HG03565 (cell line): ENCODE measurements around the gene NDUFB4.

Experiments
- ATAC-seq: cut with Tn5 transposase; IDR thresholded peaks from one replicate; pipeline ENCODE4 v1.9.1; 2021; ENCODE audit warnings: mild to moderate bottlenecking, moderate library complexity; ENCODE audit not compliant: unreplicated experiment

NDUFB4 gene

DNA sequence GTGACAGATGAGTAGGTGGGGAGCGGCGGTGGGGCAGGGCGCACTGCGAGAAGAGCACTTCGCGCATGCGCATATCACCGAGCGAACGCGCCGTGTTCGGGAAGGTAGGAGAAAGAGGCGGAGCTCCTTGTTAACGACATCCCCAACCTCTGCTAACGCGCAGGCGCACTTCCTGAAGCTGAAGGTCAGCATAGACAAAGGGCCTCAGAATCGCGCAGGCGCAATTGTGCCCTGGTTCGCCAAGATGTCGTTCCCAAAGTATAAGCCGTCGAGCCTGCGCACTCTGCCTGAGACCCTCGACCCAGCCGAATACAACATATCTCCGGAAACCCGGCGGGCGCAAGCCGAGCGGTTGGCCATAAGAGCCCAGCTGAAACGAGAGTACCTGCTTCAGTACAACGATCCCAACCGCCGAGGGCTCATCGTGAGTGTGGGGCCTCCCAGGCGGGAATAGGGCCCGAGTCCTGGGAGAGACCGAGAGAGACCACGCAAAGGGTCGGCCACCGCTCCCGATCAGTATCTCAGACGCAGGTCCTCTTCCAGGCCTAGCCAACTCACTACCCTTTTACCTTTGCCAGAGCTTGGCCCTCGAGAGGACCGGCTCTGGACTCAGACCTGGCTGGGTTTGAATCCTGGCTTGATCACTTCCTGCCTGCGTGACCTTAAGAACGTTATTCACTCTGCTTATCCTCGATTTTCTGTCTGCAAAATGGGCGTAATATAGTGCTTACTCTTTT, at the start of gene NDUFB4:
Gene NDUFB4 (plus strand): TSS at position 221 of the 737 bp plus-strand sequence. CDS start 24 bp downstream, at position 245.
- peak; percentile 95 for ATAC-seq

DNA sequence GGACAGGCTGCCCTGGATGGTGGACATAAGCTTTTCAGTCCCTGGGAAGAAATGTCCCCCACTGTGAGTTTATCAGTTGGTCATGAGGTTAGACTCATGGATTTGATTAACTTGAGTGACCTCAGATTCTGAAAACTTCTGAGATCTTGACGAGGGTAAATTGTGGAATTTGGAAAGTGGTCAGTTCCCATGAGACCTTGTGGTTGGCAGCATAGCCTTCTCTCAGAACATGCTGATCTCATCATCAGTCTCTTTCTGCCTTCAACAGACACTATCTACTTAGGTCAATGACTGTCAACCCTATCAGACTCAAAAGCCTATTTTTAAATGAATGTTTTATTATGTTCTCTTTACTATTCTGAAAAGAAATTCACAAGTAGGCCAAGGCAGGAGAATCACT, 45.6 kb upstream of the NDUFB4 start:
- ATAC-seq: no peak

DNA sequence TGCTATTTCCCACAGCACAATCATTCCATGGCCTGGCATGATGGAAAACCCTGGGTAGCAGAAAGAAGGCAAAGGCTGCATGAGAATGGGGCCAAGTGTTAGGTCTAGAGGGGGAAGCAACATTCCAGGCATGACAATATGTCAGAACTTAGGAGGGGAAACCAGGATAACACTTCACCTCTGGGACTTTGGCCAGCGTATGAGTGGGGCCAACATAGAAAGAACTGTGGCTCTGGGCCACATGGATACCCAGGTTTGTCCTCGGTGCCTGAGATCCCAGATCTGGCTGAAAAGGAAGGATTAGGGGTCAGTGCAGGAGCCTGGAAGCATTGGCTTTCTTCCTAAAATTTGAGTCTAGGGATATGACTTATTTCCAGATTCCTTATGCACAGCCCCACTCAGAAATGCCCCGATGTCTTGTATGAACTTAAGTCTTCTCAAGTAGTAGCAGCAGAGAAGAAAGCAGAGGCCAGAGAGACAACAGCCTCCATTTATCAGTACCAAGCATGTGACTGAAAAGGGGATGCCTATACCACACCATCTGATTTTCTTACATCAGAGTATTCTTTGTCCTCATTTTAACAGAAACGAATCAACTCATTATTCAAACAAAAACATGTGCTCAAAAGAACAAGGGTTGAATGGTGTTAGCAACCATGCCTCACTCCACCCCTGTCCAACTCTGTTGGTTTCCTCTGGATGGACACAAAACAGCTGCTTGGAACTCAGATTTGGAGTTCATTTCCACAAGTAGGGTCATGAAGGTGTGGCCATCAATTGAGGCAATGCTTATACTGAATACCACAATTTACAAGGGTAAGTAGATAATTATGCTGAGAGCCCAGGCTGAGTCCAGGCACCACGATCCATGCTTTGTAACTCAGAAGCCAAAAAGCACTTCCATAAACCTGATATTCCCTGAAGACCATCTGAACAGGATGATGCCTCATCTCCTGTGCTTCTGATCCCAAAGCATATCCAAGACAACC, 43.7 kb upstream of the NDUFB4 start:
- ATAC-seq: no peak

DNA sequence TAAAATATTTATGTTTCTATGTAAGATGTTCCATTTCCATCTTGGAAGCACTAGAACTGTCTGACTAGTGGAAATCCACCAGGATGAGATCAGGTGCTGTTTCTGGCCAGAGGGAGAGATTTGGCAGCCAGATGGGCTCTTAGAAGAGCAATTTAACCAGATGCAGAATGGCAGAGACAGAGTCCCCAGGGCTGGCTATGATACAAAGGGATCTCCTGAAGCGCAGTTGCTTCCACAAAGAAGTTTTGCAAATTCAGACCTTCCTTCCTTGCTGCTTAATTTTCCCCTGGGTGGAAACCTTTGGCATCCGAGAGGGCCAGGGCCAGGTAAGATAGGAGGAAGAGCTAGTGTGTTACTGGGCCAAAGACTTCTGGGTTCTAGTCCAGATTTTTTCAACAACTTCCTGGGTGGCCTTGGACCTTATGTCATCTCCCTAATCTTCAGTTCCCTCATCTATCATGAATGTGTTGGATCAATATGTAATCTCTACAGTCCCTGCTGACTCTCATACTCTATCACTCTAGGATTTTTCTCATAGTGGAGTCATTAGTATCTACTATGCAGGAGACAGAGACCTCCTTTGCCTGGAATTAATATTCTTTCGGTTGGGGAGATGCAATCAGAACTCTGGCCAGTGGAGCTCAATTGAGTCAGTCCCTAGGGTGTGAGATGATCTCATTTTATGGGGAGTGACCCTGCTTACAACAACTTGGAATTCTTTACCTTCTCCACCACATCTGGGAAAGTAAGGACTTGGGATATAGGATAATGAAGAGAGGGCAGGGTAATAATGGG, 41.1 kb upstream of the NDUFB4 start:
- ATAC-seq: no peak

DNA sequence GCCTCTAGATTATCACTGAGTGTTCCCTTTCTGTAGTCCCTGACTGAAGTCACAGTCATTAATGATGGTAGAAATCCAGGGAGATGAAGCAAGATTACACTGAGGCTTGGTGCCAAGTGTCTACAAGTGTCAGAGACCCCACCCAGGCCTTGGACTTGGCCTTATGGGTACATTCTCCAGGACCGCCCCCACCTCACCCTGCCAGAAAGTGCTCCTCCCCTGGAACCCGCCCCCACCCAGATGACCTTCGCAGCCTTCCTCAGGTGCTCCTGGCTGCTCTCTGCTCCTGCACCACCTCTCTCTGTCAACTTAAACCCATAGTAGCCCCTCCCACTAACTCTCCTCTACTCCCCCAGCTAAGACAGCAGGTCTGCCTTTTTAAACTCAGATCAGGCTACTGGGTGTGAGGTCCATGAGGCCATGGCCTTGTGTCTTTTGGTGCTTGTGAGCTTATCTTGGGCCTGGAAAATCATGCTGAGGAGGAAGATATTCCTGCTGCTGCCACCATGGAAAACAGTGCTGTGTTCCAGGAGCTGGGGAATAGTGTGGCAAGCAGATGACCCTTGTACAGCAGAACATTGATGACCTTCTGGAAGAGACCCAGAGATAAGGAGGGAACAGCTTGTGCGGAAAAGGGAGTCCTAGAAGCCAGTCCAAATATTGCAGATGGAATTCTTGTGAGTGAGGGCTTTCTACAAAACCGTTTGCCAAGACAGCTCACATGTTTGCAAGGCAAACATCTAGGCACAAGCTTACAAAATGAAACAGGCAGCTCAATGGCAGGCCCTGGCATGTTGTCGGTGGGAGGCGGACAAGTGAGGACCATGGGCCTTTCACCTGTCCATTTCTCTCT, 40.3 kb upstream of the NDUFB4 start:
- ATAC-seq: no peak

DNA sequence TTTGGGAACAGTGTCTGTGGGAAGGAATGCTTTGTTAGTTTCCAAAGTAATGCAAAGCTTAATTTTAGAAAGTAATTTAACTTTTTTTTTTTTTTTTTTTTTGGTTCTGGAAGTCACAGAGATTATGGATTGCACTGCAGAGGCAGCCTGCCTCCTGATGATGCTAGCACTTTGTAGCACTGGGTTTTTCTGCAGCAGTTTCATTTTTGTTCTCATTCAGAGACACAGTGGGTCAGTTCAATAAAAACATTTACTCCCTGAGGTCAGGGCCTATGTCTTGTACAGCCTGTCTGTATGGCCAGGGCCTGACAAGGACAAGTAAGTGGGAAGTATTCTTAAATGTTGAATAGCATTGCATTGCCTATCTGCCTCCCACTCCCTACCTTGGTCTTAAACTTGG, 39.0 kb upstream of the NDUFB4 start:
- no peak for ATAC-seq

DNA sequence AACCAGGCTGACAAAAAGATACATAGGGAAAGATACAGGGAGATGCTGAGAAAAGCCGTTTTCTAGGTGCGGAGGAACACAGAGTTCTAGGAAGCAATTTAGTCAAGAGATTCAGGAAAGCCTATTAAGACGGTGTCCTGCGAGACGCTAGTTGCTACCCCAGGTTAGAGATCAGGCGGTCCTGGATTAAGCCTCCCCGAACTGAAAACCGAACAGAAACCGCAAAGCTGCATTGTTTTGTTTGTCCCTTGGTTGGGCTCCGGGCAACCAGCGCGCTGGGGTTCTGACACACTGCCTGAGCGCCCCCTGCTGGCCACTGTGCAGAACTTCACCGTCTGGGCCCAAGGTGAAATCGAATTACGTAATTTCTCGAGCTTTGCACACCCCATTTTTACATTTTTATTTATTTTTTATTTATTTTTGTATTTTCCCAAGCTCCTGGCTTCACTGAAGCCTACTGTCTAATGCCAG, 37.3 kb upstream of the NDUFB4 start:
- peak; percentile 82 for ATAC-seq

DNA sequence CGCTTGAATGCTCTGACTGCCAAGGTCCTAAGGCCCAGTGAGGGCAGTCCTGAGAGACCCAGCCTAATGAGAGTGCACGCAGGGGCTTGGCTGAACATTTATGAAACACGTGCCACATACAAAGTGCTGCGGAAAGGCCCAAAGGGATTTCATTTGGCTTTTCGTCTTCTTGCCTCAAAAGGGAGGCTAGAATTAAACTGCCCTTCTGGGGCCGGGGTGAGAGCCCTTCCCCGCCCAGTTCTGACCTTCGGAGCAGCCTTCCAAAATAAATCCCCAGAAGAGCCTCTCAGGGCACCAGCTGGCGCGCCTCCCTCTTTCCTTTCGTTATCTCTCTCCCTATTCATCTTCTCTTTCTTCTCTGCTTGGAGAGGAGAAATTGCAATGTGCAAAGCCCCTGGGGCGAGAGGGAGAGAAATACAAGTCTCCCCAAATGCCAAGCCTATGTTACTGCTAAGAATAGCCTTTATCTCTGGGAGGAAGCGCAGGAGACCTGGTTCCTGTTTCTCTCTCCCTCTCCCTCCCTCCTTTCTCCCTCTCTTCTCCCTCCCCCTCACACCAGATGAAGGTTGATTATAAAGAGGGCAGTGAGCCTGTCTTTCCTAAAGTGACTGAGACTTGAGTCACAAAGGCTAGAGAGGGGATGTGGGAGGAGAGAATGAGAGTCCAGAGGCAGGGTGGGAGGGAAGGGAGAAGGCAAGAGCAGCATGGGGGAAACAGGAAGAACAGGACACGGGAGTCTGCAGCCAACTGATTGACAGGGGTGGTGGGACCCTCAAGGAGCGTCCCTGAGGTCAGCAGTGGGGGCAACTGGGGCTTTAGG, 36.7 kb upstream of the NDUFB4 start:
- ATAC-seq: peak; percentile 24

DNA sequence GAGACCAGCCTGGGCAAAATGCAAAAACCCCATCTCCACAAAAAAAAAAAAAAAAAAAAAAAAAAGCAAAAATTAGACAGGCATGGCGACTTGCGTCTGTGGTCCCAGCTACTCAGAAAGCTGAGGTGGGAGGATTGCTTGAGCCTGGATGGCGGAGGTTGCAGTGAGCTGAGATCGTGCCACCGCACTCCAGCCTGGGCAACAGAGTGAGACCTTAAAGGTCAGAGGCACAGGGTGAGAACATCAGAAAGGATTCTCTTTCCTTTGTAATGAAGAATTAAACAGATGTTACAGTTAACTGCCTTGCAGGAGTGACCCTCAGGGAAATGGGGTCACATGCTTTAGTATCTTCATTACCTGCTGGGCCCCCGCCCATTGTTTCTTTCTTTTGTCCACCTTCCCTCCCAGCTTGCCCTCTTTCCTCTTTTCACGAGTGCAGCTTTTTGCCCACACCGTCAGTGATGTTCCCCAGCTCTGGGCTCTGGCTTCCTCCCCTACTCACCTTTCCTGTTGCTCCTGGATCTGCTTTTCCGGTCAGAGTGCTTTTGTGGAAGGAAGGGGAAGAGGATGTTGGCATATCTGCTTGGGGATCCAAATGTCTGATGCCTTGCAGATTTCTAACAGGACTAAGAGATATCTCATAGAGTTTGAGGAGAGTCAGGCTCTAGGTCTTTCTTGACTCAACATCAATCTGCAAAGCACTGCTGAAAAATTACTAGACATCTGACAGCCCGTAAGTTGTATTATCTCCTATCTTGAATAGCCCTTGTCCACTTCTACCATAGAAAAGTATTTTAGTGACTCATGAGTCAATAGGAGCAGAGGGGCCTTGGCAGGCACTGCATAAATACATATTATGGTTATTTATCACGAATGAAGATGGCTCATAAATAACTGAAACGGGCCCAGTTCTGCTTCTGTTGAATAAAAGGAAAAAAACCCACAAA, 35.6 kb upstream of the NDUFB4 start:
- no peak for ATAC-seq

DNA sequence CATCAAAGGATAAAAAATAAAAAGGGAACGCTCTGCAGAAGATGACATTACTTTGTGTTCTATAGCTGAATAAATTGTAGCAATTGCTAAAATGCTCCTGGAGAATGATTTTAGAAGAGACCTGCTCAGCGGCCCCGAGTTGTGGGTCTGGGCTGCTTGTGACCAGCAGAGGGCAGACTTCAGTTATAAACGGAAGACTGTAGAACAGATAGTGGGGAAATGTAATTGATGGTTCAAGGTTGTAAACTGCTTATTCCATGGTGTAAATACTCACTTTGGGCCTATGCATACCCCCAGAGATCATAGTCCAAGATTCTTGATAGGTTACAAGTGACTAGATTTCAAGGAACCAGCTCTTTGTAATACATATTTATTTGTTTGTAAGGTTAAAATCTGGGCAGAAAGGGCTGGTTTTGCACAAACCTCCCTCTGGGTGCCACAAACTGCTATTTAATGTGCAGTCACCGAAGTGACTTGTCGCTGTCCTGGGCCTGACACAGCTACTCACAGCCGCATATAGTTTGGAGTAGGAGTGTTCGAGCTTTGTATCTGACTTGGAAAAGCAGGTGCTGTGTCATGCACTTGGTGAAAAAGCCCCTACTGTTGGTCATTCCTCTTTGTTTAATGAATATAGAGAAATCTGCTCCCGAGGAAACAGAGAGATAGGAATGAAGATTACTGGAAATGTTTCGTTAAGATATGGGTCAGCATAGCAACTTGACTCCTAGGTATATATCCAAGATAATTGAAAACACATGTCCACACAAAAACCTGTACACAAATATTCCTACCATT, 34.7 kb upstream of the NDUFB4 start:
- ATAC-seq: peak; percentile 54

DNA sequence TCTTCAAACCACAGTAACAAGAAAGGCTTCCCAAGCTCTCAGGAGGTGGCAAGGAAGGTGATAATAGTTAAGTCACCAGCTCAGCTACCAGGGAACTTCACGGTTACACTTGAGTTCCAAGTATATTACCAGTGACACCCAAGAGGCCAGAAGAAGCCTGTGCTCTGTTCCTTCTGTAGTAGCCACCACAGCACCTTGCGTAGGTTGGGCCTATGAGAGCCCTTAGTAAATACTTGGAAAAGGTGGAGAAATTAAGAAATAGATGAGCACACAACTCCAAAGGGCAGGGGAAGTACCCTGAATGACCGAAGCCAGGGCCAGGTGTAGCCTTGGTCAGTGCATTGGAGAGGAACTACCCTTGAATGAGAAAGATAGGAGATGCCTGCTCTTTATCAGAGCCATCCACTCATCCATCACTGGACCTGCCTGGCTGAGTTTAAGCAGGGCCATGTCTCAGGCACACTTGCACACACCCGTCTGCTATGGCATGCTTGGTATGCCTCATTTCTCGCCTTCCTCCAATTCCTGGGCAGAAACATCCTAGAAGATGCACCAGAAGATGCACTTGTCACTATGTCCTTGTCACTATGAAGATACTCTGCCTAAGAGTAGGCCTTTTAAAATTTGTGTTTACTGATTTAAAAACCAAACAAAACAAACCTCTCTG, 32.6 kb upstream of the NDUFB4 start:
- no peak for ATAC-seq

DNA sequence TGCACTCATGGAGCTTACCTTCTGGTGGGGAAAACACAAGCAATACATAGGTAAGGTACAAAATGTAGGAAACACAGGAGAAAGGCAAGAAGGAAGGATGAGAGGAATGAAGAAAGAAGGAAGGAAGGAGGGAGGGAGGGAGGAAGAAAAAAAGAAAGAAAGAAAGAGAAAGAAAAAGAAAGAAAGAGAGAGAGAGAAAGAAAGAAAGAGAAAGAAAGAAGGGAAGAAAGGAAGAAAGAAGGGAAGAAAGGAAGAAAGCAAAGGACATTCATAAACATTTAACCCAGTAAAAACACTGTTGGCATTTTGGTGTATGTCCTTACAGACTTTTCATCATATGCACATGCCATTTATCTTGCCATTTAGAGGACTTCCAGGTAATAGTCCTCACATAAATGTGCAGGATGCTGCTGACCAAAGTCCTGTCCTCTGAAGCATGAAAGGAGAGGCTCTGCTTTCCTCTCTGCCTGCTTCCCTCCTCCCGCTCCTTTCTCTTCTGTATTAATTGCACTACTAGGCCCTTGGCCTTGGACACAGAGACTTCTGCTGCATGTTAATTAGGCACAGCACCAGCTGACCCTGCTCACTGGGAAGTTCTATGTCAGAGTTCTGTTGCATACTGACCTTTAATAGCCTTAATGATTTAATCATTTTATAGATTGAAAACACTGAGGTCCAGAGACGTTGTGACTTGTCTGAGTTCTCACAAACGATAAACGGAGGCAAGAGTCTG, 29.7 kb upstream of the NDUFB4 start:
- no peak for ATAC-seq

DNA sequence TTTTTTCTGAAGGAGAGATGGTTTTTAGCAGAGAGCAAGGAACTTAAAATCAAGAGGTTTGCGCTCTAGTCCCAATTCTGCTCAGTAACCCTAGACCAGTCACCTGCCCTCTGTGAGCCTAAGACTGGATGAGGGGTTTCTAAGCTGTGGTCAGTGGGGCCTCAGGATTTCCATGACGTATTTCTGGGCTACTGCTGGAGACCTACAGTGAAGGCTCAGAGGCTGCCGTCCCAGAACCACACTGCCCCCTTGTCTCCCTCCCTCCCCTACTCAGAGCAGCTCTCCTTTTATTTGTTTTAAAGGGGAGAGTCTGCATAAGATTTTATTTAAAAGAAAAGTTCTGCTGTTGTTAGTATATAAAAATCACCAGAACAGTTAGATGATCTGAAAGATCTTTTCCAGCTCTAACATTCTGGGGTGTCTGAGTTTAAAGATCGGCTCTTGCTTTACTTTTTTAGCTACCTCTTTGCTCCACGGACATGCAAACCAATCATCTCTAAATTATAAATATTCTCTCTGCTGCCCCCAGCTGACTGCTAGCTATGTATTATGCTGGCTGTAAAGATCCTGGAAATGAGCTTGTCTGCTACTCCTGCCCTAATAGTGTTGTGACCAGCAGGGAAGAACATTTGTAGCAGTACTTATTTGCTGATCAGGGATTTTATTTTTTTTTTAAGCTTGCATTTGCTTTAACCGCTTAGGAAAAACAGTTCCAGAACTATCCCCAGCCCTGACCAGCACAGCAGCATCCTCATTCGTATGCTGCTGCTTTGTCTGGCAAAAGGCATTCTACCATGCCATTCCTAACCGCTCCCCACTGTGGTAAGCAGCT, 28.6 kb upstream of the NDUFB4 start:
- ATAC-seq: no peak

DNA sequence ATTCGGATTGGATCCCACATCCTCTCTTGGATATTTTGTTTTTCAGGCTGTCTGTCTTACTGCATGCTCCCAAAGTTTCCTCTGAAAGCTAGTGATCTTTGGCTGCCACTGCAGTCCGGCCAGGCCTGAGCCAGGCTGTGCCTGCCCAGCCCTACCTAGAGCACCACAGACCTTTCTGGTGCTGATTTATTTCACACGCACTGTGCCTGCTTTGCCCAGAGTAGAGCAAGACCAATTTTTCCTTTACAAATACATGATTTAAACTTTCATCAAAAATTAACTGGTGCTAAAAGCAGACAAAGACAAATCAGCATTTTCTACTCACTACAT, 28.0 kb upstream of the NDUFB4 start:
- ATAC-seq: no peak

DNA sequence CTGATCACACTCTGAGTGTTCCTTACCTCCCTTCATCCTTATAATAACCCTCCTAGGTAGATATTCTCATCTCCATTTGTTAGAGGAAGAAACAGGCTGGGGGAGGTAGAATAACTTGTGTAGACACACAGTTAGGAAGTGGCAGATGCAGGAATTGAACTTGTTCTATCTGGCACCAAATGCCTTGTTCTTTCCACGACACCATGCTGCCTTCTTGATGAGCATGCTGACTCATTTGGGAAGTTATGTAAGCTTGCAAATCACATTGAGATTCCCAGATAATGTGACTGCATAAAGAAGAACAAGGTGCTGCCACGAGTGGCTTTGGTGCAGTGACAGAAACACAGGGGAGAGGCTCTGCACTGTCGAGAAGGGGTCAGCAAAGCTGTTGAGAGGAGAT, 27.5 kb upstream of the NDUFB4 start:
- ATAC-seq: no peak
